HepG2 (cell line): Measurements from ENCODE around the gene PARM1. TPM values are rescaled to one million over a fixed set of nuclear protein-coding genes. Genes with fewer than 3 reads are reported as not detected.
A peak's percentile ranks its signal among the peaks of the same experiment; 100 is the strongest.

ENCODE experiments used
- ATAC-seq: fragments of 200-7000 bp; cut with Tn5 transposase; 3 replicates; pipeline ENCODE4 v1.9.1; 2020; ENCODE audit warnings: mild to moderate bottlenecking, moderate library complexity
- BruUV-seq: library from RNA; stranded (reverse); fragments of 400-500 nt; replicated peaks from 2 replicates; lab custom pipeline; 2021; lab: Mats Ljungman, UMichigan
- CTCF ChIA-PET: fragments of 300-600 bp; formaldehyde crosslinking; extraction: SDS; loops from one replicate; lab custom pipeline; 2021; ENCODE audit warnings: low total read pairs, inconsistent platforms, low intra/inter-chr PET ratio; lab: Yijun Ruan, JAX
- POLR2A ChIA-PET: fragments of 350-600 bp; sonication (Branson Sonifier 250); formaldehyde crosslinking; loops from one replicate; lab custom pipeline; 2020; ENCODE audit warnings: antibody characterized with exemption, inconsistent platforms; lab: Yijun Ruan, JAX
- DNase-seq: peaks from one replicate; pipeline ENCODE4 v3.0.0-alpha.2; 2015; ENCODE audit warnings: low spot score
- FAIRE-seq: peaks from 3 replicates; lab custom pipeline; 2011; peaks lifted over from hg19 to GRCh38; lab: Jason Lieb, UNC
- H2AFZ ChIP-seq: one replicate; pipeline ENCODE4 v1.6.1; 2011; ENCODE audit warnings: low read length, inconsistent platforms
- H3K27ac ChIP-seq: fragments of 300-600 bp; 3 replicates; pipeline ENCODE4 v1.8.0; 2011; ENCODE audit warnings: mixed run types, mild to moderate bottlenecking, mixed read lengths, low read length, inconsistent platforms; ENCODE audit not compliant: insufficient read depth; ENCODE audit errors: extremely low read length
- H3K27me3 ChIP-seq, 2 experiments: fragments of 200-600 bp in 1 of 2; 2 replicates in 1 of 2; 3 replicates in 1 of 2; pipeline versions ENCODE4 v1.6.0 to v1.8.0; 2011; ENCODE audit warnings: low read length in 2 of 2, mild to moderate bottlenecking in 2 of 2, moderate library complexity in 2 of 2, inconsistent platforms in 1 of 2; ENCODE audit not compliant: insufficient read depth in 2 of 2, control insufficient read depth in 1 of 2
- H3K36me3 ChIP-seq, 2 experiments: fragments of 200-600 bp in 1 of 2; replicated peaks in 1 of 2; 2 replicates in 1 of 2; 3 replicates in 1 of 2; pipeline versions ENCODE4 v1.5.1 to v1.8.0; 2011; ENCODE audit warnings: low read length in 2 of 2, inconsistent platforms in 1 of 2; ENCODE audit not compliant: insufficient read depth in 2 of 2, control insufficient read depth in 1 of 2
- H3K4me1 ChIP-seq: 2 replicates; pipeline ENCODE4 v1.5.1; 2012; ENCODE audit warnings: low read length, inconsistent platforms; ENCODE audit not compliant: insufficient read depth
- H3K4me2 ChIP-seq: 2 replicates; pipeline ENCODE4 v1.6.0; 2011; ENCODE audit warnings: low read depth, low read length, inconsistent platforms
- H3K4me3 ChIP-seq, 3 experiments: fragments of 200-600 bp in 1 of 3; sonication (generic), shearing (Covaris generic) in 1 of 3; replicated peaks in 1 of 3; 2 replicates each; pipeline ENCODE4 v1.5.1; 2011 to 2016; ENCODE audit warnings: low read length in 3 of 3, inconsistent platforms in 2 of 3, low read depth in 2 of 3, mild to moderate bottlenecking in 2 of 3, control low read depth in 1 of 3, mixed read lengths in 1 of 3; ENCODE audit not compliant: insufficient read depth in 1 of 3
- H3K79me2 ChIP-seq: one replicate; pipeline ENCODE4 v1.6.1; 2011; ENCODE audit warnings: low read length, inconsistent platforms; ENCODE audit not compliant: insufficient read depth
- H3K9ac ChIP-seq: 2 replicates; pipeline ENCODE4 v1.6.0; 2011; ENCODE audit warnings: mild to moderate bottlenecking, low read depth, low read length, inconsistent platforms; ENCODE audit not compliant: insufficient read depth
- H3K9me3 ChIP-seq: 2 replicates; pipeline ENCODE4 v1.5.1; 2012; ENCODE audit warnings: mild to moderate bottlenecking, low read length
- H4K20me1 ChIP-seq: 2 replicates; pipeline ENCODE4 v1.6.0; 2011; ENCODE audit warnings: inconsistent platforms, mild to moderate bottlenecking, low read length, moderate library complexity; ENCODE audit not compliant: insufficient read depth
- GLI4 ChIP-seq: sonication (generic); formaldehyde crosslinking; IDR thresholded peaks from 2 replicates; pipeline ENCODE4 v1.5.1; 2020; ENCODE audit warnings: missing genetic modification reagents, mild to moderate bottlenecking, moderate library complexity, borderline replicate concordance
- MBNL3 ChIP-seq: fragments of 250-450 bp; sonication (Bioruptor Pico); conservative IDR thresholded peaks from 2 replicates; pipeline ENCODE4 v1.8.0; 2022; ENCODE audit warnings: mild to moderate bottlenecking, inconsistent platforms
- PLRG1 ChIP-seq: fragments of 450-650 bp; conservative IDR thresholded peaks from 2 replicates; pipeline ENCODE4 v1.6.1; 2016
- THAP11 ChIP-seq: IDR thresholded peaks from 2 replicates; pipeline ENCODE4 v1.6.1; 2016; ENCODE audit warnings: missing biosample characterization, missing genetic modification reagents
- THAP7 ChIP-seq: sonication (generic); formaldehyde crosslinking; IDR thresholded peaks from 2 replicates; pipeline ENCODE4 v1.8.1; 2023; ENCODE audit warnings: mild to moderate bottlenecking, missing genetic modification reagents
- ZNF501 ChIP-seq: sonication (generic); formaldehyde crosslinking; IDR thresholded peaks from 2 replicates; pipeline ENCODE4 v1.5.1; 2020; ENCODE audit warnings: mild to moderate bottlenecking, moderate library complexity, missing genetic modification reagents
- ZNF619 ChIP-seq: sonication (generic); formaldehyde crosslinking; IDR thresholded peaks from 2 replicates; pipeline ENCODE4 v1.4.0; 2020; ENCODE audit warnings: mild to moderate bottlenecking, missing genetic modification reagents
- ZSCAN31 ChIP-seq: sonication (generic); formaldehyde crosslinking; IDR thresholded peaks from 2 replicates; pipeline ENCODE4 v1.5.0; 2020; ENCODE audit warnings: low read depth, mild to moderate bottlenecking, missing genetic modification reagents
- WGBS: methylation state at CpG from one replicate; pipeline ENCODE4 v1.1.6; 2017; ENCODE audit warnings: low lambda C conversion rate; 5-methylcytosine and 5-hydroxymethylcytosine counted together
- in situ Hi-C: cut with HindIII; loops from 2 replicates; pipeline ENCODE4 v1.10.0; 2017; ENCODE audit warnings: low pct_unique_long_range_greater_than_20kb; ENCODE audit not compliant: extremely low pct_ligation_motif_present
- intact Hi-C: fragments of 100-400 bp; cut with micrococcal nuclease; formaldehyde crosslinking; loops from one replicate; pipeline ENCODE4 v1.10.0; 2022; ENCODE audit not compliant: unreplicated experiment
- polyA plus RNA-seq, 8 experiments: library from polyadenylated mRNA; depleted of rRNA in 3 of 8; stranded (reverse) in 7 of 8; unstranded in 1 of 8; fragments of >200 nt; fragmentation: Illumina TruSeq in 4 of 8; extraction: Trizol in 4 of 8; gene quantifications; 2 replicates each; pipeline versions ENCODE4 v1.2.1 to v1.2.3, GENCODE V29; 2011 to 2016; ENCODE audit warnings: low read depth in 4 of 8, missing spikeins in 1 of 8, mixed read lengths in 1 of 8; ENCODE audit not compliant: insufficient read depth in 1 of 8
- total RNA-seq, 5 experiments: library from RNA; depleted of rRNA; stranded (reverse); fragments of >200 nt; fragmentation: Illumina TruSeq; extraction: Trizol; gene quantifications; 2 replicates each; pipeline ENCODE4 v1.2.3, GENCODE V29; 2016; ENCODE audit warnings: low read depth in 1 of 5
- TF ChIP-seq, protein P1 (sequence below): sonication (generic); formaldehyde crosslinking; IDR thresholded peaks from 2 replicates; pipeline ENCODE4 v1.4.0; 2020; ENCODE audit warnings: missing genetic modification reagents

PARM1 gene
- total and polyA plus RNA-seq, 2 of the 13 experiments (the other 11 are each of a cell fraction or from before 2014, with no cell fraction given) = not detected

DNA sequence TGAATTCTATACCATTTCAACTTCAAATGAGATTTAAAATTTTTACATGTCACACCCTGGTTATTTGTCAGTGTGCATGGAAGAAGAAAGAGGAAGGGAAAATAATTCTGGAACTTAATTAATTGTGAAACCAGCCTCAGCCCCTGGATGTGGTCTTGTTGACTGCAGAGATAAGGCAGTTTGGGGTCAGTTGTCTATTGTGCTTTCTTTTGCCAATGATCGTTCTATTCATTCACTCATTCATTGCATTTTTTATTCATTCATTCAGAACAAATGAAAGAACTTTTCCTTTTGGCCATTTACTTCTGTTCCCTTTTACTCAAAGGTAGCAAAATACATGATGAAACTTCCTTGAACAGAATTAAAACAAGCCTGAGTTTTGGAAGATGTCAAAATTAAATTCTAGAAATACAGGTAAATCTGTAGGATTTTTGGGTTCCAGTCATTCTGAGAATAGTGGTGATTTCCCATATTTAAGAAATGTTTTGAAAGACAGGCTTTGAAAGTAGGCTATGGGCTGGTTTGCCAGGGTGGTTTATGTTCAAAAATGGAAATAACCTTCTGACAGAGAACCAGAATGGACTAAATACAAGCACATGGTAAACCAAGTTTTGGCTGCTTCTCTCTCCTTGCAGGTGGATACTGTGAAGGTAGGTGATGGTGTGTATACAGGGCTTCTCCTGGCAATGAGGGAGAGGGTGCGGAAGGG lies 35.7 kb downstream of the PARM1 start:
- H3K27ac ChIP-seq = no peak overlapping the region
- no peak overlapping the region for H3K4me3 ChIP-seq

DNA sequence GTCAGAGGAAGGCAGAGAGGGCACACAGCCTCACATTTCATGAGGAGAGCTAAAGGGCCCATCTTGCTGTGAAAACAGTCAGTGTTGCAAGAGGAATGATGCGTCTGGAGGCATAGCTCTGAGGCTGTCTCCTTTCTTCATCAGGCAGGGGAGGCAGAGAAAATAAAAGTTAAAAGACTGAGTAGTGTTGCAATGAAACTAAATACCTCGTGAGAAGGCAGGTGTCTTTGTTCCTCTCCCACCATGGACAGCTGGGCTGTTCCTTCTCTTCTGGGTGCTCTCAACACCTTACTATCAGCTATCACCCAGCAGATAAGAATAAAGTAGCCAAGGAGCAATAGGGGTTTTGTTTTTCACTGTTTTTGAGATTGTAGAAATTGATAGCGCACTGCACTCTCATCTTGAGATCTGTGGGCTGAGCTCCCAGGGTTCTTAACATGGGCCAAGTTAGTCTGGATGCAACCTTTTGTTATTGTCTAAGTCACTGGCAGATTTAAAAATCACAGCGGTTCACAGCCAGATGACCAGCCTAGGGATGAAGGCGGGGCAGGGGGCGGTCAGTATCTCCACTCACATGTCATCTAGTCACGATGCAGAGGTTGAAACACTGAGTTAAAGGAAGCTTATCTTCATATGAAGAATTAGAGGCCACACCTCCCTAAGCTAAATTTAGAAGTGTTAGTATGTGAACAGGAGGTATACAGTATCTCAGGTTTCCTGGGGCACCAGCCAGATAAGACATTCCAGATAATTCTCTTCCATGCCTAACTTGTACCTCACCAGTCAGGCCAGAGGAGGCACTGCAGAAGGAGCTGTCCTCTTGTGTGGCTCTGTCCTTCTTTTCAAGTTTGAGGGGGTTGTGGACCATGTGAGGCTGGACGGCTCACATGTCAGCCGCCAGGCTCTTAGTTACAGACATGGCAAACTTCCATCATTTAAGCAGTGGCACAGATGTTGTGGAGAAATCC lies 36.9 kb downstream of the PARM1 start:
- in situ Hi-C loops = no loop called here
- DNase-seq = no peak
- H3K27me3 ChIP-seq = no peaks in the 10 kb centered on the region; a peak in 1 of 5 replicates
- H4K20me1 ChIP-seq = no peaks in the 10 kb centered on the region
- H3K9me3 ChIP-seq = no peaks in the 10 kb centered on the region
- no peaks in the 10 kb centered on the region for H3K4me1 ChIP-seq
- no peaks in the 10 kb centered on the region for H3K36me3 ChIP-seq
- no peak overlapping the region for H3K4me3 ChIP-seq
- TF ChIP-seq GLI4 (CRISPR knock-in tag) (no peak), ZNF619 (CRISPR knock-in tag) (no peak), THAP7 (no peak), ZSCAN31 (CRISPR knock-in tag) (no peak), MBNL3 (CRISPR knock-in tag) (no peak)
- TF ChIP-seq, protein P1, sequence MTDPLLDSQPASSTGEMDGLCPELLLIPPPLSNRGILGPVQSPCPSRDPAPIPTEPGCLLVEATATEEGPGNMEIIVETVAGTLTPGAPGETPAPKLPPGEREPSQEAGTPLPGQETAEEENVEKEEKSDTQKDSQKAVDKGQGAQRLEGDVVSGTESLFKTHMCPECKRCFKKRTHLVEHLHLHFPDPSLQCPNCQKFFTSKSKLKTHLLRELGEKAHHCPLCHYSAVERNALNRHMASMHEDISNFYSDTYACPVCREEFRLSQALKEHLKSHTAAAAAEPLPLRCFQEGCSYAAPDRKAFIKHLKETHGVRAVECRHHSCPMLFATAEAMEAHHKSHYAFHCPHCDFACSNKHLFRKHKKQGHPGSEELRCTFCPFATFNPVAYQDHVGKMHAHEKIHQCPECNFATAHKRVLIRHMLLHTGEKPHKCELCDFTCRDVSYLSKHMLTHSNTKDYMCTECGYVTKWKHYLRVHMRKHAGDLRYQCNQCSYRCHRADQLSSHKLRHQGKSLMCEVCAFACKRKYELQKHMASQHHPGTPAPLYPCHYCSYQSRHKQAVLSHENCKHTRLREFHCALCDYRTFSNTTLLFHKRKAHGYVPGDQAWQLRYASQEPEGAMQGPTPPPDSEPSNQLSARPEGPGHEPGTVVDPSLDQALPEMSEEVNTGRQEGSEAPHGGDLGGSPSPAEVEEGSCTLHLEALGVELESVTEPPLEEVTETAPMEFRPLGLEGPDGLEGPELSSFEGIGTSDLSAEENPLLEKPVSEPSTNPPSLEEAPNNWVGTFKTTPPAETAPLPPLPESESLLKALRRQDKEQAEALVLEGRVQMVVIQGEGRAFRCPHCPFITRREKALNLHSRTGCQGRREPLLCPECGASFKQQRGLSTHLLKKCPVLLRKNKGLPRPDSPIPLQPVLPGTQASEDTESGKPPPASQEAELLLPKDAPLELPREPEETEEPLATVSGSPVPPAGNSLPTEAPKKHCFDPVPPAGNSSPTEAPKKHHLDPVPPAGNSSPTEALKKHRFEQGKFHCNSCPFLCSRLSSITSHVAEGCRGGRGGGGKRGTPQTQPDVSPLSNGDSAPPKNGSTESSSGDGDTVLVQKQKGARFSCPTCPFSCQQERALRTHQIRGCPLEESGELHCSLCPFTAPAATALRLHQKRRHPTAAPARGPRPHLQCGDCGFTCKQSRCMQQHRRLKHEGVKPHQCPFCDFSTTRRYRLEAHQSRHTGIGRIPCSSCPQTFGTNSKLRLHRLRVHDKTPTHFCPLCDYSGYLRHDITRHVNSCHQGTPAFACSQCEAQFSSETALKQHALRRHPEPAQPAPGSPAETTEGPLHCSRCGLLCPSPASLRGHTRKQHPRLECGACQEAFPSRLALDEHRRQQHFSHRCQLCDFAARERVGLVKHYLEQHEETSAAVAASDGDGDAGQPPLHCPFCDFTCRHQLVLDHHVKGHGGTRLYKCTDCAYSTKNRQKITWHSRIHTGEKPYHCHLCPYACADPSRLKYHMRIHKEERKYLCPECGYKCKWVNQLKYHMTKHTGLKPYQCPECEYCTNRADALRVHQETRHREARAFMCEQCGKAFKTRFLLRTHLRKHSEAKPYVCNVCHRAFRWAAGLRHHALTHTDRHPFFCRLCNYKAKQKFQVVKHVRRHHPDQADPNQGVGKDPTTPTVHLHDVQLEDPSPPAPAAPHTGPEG = no peak
- WGBS = 41% methylated on average over 9 of the region's 9 CpGs
- ATAC-seq = peak; percentile 62
- no peak overlapping the region for H3K4me2 ChIP-seq
- no peak overlapping the region for H3K27ac ChIP-seq
- no peak overlapping the region for H2AFZ ChIP-seq
- H3K9ac ChIP-seq = no peak overlapping the region
- POLR2A ChIA-PET = no interaction called here
- CTCF ChIA-PET = no interaction called here
- intact Hi-C loops = no loop called here
- BruUV-seq = no TSS peak
- no peak for FAIRE-seq
- no peaks in the 10 kb centered on the region for H3K79me2 ChIP-seq

More for the DNA sequence above, 35.7 kb downstream of the PARM1 start:
- no peaks in the 10 kb centered on the region for H3K4me1 ChIP-seq
- in situ Hi-C loops = no loop called here
- no peak overlapping the region for H2AFZ ChIP-seq
- no peaks in the 10 kb centered on the region for H3K36me3 ChIP-seq
- H3K79me2 ChIP-seq = no peaks in the 10 kb centered on the region
- no peaks in the 10 kb centered on the region for H3K9me3 ChIP-seq
- no peaks in the 10 kb centered on the region for H4K20me1 ChIP-seq
- TF ChIP-seq THAP11 (CRISPR knock-in tag) (no peak), ZNF501 (CRISPR knock-in tag) (no peak), PLRG1 (no peak)
- DNase-seq (no peak), FAIRE-seq (no peak), ATAC-seq (no peak)
- H3K9ac ChIP-seq = no peak overlapping the region
- intact Hi-C loops = no loop called here
- no TSS peak for BruUV-seq
- no peaks in the 10 kb centered on the region; a peak in 1 of 5 replicates for H3K27me3 ChIP-seq
- POLR2A ChIA-PET = no interaction called here
- 45% methylated on average over 2 of the region's 2 CpGs for WGBS
- H3K4me2 ChIP-seq = no peak overlapping the region
- CTCF ChIA-PET = no interaction called here
